ENCODE measurements around the gene HSPA14.
"Not testable (repeated sequence)": the region's sequence is repeated elsewhere in the genome, so short reads cannot be mapped to it uniquely, and the experiment has no call there.

Gene HSPA14, protein sequence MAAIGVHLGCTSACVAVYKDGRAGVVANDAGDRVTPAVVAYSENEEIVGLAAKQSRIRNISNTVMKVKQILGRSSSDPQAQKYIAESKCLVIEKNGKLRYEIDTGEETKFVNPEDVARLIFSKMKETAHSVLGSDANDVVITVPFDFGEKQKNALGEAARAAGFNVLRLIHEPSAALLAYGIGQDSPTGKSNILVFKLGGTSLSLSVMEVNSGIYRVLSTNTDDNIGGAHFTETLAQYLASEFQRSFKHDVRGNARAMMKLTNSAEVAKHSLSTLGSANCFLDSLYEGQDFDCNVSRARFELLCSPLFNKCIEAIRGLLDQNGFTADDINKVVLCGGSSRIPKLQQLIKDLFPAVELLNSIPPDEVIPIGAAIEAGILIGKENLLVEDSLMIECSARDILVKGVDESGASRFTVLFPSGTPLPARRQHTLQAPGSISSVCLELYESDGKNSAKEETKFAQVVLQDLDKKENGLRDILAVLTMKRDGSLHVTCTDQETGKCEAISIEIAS

DNA sequence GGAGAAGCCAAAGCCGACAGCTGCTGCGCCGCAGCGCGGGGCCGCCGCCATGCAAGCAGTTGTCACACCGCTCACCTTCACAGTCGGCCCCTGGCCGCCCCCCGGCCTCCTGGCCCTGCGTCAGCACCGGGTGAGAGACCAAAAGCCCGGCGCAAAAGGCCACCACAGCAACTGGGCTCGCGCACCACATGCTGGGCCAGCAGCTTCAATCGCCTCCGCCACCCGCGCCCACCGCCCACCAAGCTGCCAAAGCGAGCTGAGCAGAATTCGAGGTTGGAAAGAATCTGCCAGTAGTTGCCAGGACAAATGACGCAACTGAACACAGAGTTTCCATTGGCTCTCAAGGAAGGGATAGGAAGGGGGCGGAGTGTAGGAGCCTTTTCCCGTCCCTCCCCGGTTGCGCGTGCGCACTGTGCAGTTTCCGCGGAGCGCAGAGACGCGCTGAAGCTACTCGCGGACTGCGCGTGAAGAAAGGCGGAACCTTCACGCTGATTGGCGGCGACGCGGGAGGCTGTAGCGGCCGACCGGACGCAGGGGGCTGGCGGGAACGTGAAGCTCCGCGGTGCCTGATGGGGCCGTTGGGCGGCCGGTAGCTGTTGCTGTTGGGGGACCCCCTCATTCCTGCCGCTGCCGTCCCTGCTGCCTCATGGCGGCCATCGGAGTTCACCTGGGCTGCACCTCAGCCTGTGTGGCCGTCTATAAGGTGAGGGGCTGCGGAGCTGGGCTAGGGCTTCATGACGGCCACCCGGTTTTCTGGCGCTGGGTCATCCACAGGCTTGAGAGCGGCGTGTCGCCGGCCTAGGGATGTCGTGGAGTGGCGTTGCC lies at the start of gene HSPA14, which contains the start of the genes CDNF and MSANTD7:
Gene HSPA14, plus strand, starts transcription at position 550 of the 825 bp plus-strand sequence. Its CDS starts 97 bp downstream, at position 647.
Gene CDNF, minus strand, starts transcription at position 281 of the 825 bp plus-strand sequence. Its CDS starts 91 bp downstream, at position 190.
Gene MSANTD7, plus strand, starts transcription at position 550 of the 825 bp plus-strand sequence. CDS start 3,979 bp downstream, outside the sequence.
- Histone ChIP-seq H3K79me2 (ENCODE audit: control insufficient read depth, insufficient read depth, low read length, unreplicated experiment) (peaks cover 30% of the 10 kb centered on the region), H3K27ac (ENCODE audit: low read depth, low read length) (peak within 1 kb of the TSS; percentile 76), H3K4me3 (ENCODE audit: low read depth, low read length) (peak within 1 kb of the TSS; percentile 84), H3K27me3 (ENCODE audit: insufficient read depth, low read length) (no peaks in the 10 kb centered on the region), H2AFZ (ENCODE audit: low read length, unreplicated experiment) (peak within 1 kb of the TSS; percentile 93), H3K4me1 (ENCODE audit: control insufficient read depth, insufficient read depth, low read length, unreplicated experiment) (peaks cover 9% of the 10 kb centered on the region), H3K36me3 (ENCODE audit: insufficient read depth, low read length) (peaks cover 21% of the 10 kb centered on the region)

DNA sequence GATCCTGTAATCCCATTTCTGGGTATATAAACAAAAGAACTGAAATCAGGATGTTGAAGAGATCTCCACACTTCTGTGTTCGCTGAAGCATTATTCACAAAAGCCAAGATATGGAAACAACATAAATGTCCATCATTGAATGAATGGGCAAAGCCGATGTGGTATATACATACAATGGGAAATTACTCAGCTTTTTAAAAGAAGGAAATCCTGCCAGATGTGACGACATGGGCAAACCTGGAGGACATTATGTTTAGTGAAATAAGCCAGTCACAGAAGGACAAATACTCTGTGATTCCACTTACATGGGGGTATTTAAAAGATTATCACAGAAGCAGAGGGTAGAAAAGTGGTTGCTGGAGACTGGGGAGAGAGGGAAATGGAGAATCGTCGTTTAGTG lies 39.5 kb upstream of the HSPA14 start:
- H3K36me3 ChIP-seq (ENCODE audit: insufficient read depth, low read length), result no peaks in the 10 kb centered on the region
- H3K79me2 ChIP-seq (ENCODE audit: control insufficient read depth, insufficient read depth, low read length, unreplicated experiment), result no peaks in the 10 kb centered on the region
- no peak overlapping the region for H3K27ac ChIP-seq (ENCODE audit: low read depth, low read length)
- H2AFZ ChIP-seq (ENCODE audit: low read length, unreplicated experiment), result no peak overlapping the region
- no peak overlapping the region for H3K4me3 ChIP-seq (ENCODE audit: low read depth, low read length)
- H3K4me1 ChIP-seq (ENCODE audit: control insufficient read depth, insufficient read depth, low read length, unreplicated experiment), result no peaks in the 10 kb centered on the region
- H3K27me3 ChIP-seq (ENCODE audit: insufficient read depth, low read length), result peaks cover 47% of the 10 kb centered on the region

DNA sequence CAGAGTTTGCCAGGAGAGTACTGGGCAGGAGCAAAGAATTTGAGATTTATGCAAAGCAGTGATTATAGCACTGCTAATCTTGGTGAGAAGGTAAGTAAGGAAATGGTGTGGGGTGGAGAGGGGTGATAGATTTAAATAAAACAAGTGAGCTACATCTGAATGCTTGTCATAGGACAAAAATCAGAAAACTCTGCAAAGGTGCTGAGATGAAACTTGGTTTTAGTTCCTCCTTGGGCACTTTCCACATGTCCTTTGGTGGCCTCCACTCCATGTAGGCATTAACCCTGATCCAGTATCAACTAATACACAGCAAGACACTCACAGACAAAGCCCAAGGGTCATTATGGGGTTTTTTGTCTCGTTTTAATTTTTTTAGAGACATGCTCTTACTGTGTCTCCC lies 37.7 kb upstream of the HSPA14 start:
- H3K4me1 ChIP-seq (ENCODE audit: control insufficient read depth, insufficient read depth, low read length, unreplicated experiment), result no peaks in the 10 kb centered on the region
- H3K4me3 ChIP-seq (ENCODE audit: low read depth, low read length), result no peak overlapping the region
- no peak overlapping the region for H2AFZ ChIP-seq (ENCODE audit: low read length, unreplicated experiment)
- H3K79me2 ChIP-seq (ENCODE audit: control insufficient read depth, insufficient read depth, low read length, unreplicated experiment), result no peaks in the 10 kb centered on the region
- H3K27ac ChIP-seq (ENCODE audit: low read depth, low read length), result no peak overlapping the region
- H3K36me3 ChIP-seq (ENCODE audit: insufficient read depth, low read length), result no peaks in the 10 kb centered on the region
- H3K27me3 ChIP-seq (ENCODE audit: insufficient read depth, low read length), result peaks cover 50% of the 10 kb centered on the region

- H3K4me1 ChIP-seq (ENCODE audit: control insufficient read depth, insufficient read depth, low read length, unreplicated experiment), result no peaks in the 10 kb centered on the region
- peaks cover 47% of the 10 kb centered on the region for H3K27me3 ChIP-seq (ENCODE audit: insufficient read depth, low read length)
- no peaks in the 10 kb centered on the region for H3K36me3 ChIP-seq (ENCODE audit: insufficient read depth, low read length)
- H3K4me3 ChIP-seq (ENCODE audit: low read depth, low read length), result no peak overlapping the region
- no peak overlapping the region for H3K27ac ChIP-seq (ENCODE audit: low read depth, low read length)
- H3K79me2 ChIP-seq (ENCODE audit: control insufficient read depth, insufficient read depth, low read length, unreplicated experiment), result no peaks in the 10 kb centered on the region
- no peak overlapping the region for H2AFZ ChIP-seq (ENCODE audit: low read length, unreplicated experiment)
These were observed 36.4 kb upstream of the HSPA14 start for GRCh38 chr10:14801723-14802122.

GRCh38 chr10:14803827-14804226 lies 34.3 kb upstream of the HSPA14 start:
- H3K4me1 ChIP-seq (ENCODE audit: control insufficient read depth, insufficient read depth, low read length, unreplicated experiment), result no peaks in the 10 kb centered on the region

GRCh38 chr10:14806318-14806717 lies 31.8 kb upstream of the HSPA14 start:
- H3K4me3 ChIP-seq (ENCODE audit: low read depth, low read length), result no peak overlapping the region
- no peak overlapping the region for H2AFZ ChIP-seq (ENCODE audit: low read length, unreplicated experiment)

More at GRCh38 chr10:14803827-14804226, 34.3 kb upstream of the HSPA14 start:
- H3K27me3 ChIP-seq (ENCODE audit: insufficient read depth, low read length), result peaks cover 41% of the 10 kb centered on the region
- H3K36me3 ChIP-seq (ENCODE audit: insufficient read depth, low read length), result no peaks in the 10 kb centered on the region
- no peak overlapping the region for H3K27ac ChIP-seq (ENCODE audit: low read depth, low read length)
- H3K4me3 ChIP-seq (ENCODE audit: low read depth, low read length), result no peak overlapping the region
- H3K79me2 ChIP-seq (ENCODE audit: control insufficient read depth, insufficient read depth, low read length, unreplicated experiment), result no peaks in the 10 kb centered on the region
- H2AFZ ChIP-seq (ENCODE audit: low read length, unreplicated experiment), result no peak overlapping the region

GRCh38 chr10:14810969-14811953 lies 26.8 kb upstream of the HSPA14 start:
- Histone ChIP-seq H3K27ac (ENCODE audit: low read depth, low read length) (no peak overlapping the region), H3K36me3 (ENCODE audit: insufficient read depth, low read length) (no peaks in the 10 kb centered on the region), H3K4me1 (ENCODE audit: control insufficient read depth, insufficient read depth, low read length, unreplicated experiment) (no peaks in the 10 kb centered on the region), H3K4me3 (ENCODE audit: low read depth, low read length) (no peak overlapping the region), H2AFZ (ENCODE audit: low read length, unreplicated experiment) (no peak overlapping the region), H3K79me2 (ENCODE audit: control insufficient read depth, insufficient read depth, low read length, unreplicated experiment) (no peaks in the 10 kb centered on the region), H3K27me3 (ENCODE audit: insufficient read depth, low read length) (no peaks in the 10 kb centered on the region)

More at GRCh38 chr10:14806318-14806717, 31.8 kb upstream of the HSPA14 start:
- no peak overlapping the region for H3K27ac ChIP-seq (ENCODE audit: low read depth, low read length)
- H3K27me3 ChIP-seq (ENCODE audit: insufficient read depth, low read length), result peaks cover 23% of the 10 kb centered on the region
- no peaks in the 10 kb centered on the region for H3K79me2 ChIP-seq (ENCODE audit: control insufficient read depth, insufficient read depth, low read length, unreplicated experiment)
- no peaks in the 10 kb centered on the region for H3K36me3 ChIP-seq (ENCODE audit: insufficient read depth, low read length)
- no peaks in the 10 kb centered on the region for H3K4me1 ChIP-seq (ENCODE audit: control insufficient read depth, insufficient read depth, low read length, unreplicated experiment)

DNA sequence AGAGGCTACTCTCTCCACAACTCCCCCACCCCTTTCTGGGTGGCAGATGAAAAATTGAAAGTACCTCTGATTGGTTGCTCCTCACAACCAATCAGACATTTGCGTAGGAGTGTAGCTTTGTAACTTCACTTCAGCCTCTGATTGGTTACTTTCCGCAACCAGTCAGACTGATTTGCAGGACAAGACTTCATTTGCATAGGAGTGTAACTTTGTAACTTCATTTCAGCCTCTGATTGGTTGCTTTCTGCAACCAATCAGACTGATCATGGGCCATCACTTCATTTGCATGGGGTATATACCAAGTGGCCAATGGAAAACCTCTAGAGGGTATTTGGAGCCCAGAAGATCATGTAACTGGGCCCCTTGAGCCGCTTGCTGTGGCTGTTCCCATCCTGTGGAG lies 25.8 kb upstream of the HSPA14 start:
- H3K79me2 ChIP-seq (ENCODE audit: control insufficient read depth, insufficient read depth, low read length, unreplicated experiment), result no peaks in the 10 kb centered on the region
- H3K36me3 ChIP-seq (ENCODE audit: insufficient read depth, low read length), result no peaks in the 10 kb centered on the region
- H3K27me3 ChIP-seq (ENCODE audit: insufficient read depth, low read length), result no peaks in the 10 kb centered on the region
- no peaks in the 10 kb centered on the region for H3K4me1 ChIP-seq (ENCODE audit: control insufficient read depth, insufficient read depth, low read length, unreplicated experiment)
- no peak overlapping the region for H3K27ac ChIP-seq (ENCODE audit: low read depth, low read length)
- H2AFZ ChIP-seq (ENCODE audit: low read length, unreplicated experiment), result no peak overlapping the region
- H3K4me3 ChIP-seq (ENCODE audit: low read depth, low read length), result no peak overlapping the region

DNA sequence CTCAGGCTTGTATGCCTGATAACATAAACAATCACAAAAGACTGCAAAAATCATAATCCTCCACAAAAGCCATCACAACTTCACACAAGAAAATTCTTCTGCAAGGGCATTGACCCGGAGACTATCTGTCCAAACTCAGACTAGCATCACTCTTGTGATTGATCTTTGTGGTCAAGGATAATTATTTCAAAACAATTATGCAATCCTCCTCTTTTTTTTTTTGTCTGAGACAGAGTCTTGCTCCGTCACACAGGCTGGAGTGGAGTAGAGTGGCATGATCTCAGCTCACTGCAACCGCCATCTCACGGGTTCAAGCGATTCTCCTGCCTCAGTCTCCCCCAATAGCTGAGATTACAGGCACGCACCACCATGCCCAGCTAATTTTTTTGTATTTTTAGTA lies 22.4 kb upstream of the HSPA14 start:
- Histone ChIP-seq H3K36me3 (ENCODE audit: insufficient read depth, low read length) (no peaks in the 10 kb centered on the region), H3K27ac (ENCODE audit: low read depth, low read length) (no peak overlapping the region), H2AFZ (ENCODE audit: low read length, unreplicated experiment) (no peak overlapping the region), H3K4me3 (ENCODE audit: low read depth, low read length) (no peak overlapping the region), H3K79me2 (ENCODE audit: control insufficient read depth, insufficient read depth, low read length, unreplicated experiment) (no peaks in the 10 kb centered on the region), H3K4me1 (ENCODE audit: control insufficient read depth, insufficient read depth, low read length, unreplicated experiment) (peaks cover 11% of the 10 kb centered on the region), H3K27me3 (ENCODE audit: insufficient read depth, low read length) (no peaks in the 10 kb centered on the region)

DNA sequence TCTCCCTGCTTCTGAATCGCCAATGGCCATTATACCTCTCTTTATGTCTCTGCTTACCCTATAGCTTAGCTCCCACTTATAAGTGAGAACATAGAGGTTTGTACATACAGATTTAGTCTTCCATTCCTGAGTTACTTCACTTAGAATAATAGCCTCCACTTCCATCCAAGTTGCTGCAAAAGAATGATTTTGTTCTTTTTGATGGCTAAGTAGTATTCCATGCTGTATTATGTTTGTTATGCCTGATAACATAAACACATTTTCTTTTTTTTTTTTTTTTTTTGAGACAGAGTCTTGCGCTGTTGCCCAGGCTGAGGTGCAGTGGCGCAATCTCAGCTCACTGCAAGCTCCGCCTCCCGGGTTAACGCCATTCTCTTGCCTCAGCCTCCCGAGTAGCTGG lies 21.4 kb upstream of the HSPA14 start:
- H3K27me3 ChIP-seq (ENCODE audit: insufficient read depth, low read length), result not testable (repeated sequence)

More for the DNA sequence above, 21.4 kb upstream of the HSPA14 start:
- not testable (repeated sequence) for H2AFZ ChIP-seq (ENCODE audit: low read length, unreplicated experiment); H3K36me3 ChIP-seq (ENCODE audit: insufficient read depth, low read length); H3K27ac ChIP-seq (ENCODE audit: low read depth, low read length); H3K4me3 ChIP-seq (ENCODE audit: low read depth, low read length); H3K79me2 ChIP-seq (ENCODE audit: control insufficient read depth, insufficient read depth, low read length, unreplicated experiment)
- H3K4me1 ChIP-seq (ENCODE audit: control insufficient read depth, insufficient read depth, low read length, unreplicated experiment), result peaks cover 13% of the 10 kb centered on the region

All from ACC112 (cell line).